Measurements from ENCODE around the gene PLD3. TPM values are rescaled to one million over a fixed set of nuclear protein-coding genes. Genes with fewer than 3 reads are reported as not detected.
"Not testable (repeated sequence)": the region's sequence is repeated elsewhere in the genome, so short reads cannot be mapped to it uniquely, and the experiment has no call there.

The PLD3 gene
- total and polyA plus RNA-seq, 8 donors, result 315 to 604 (median 351) TPM

GRCh38 chr19:40407714-40408597 lies 59.5 kb downstream of the PLD3 start:
- TF ChIP-seq CTCF (IDR thresholded peaks at IDR 0.05), result no peak
- Histone ChIP-seq H3K27me3 (no peaks in the 10 kb centered on the region), H3K36me3 (no peaks in the 10 kb centered on the region), H3K9me3 (no peaks in the 10 kb centered on the region), H3K27ac (peak overlapping the region in 1 of 2 donors; percentile 18), H3K4me3 (no peak overlapping the region), H3K4me1 (peaks cover 3 to 33% of the 10 kb centered on the region in 2 donors)
- DNase-seq (peak in 1 of 4 donors; percentile 81), ATAC-seq (no peak)
- intact Hi-C loops (cut with DNase I), result no loop called here

- ATAC-seq; H3K27ac ChIP-seq; H3K36me3 ChIP-seq; intact Hi-C loops (cut with DNase I); H3K9me3 ChIP-seq; DNase-seq; H3K27me3 ChIP-seq; H3K4me3 ChIP-seq: not testable (repeated sequence)
- H3K4me1 ChIP-seq, result peaks cover 0 to 27% of the 10 kb centered on the region in 2 donors
These were observed 60.1 kb downstream of the PLD3 start for GRCh38 chr19:40408598-40408925.

GRCh38 chr19:40410030-40410389 lies 61.5 kb downstream of the PLD3 start:
- DNase-seq (no peak), ATAC-seq (no peak)
- no peak overlapping the region for H3K27ac ChIP-seq
- no peaks in the 10 kb centered on the region for H3K27me3 ChIP-seq
- TF ChIP-seq CTCF (IDR thresholded peaks at IDR 0.05), result no peak
- H3K4me1 ChIP-seq, result peaks cover 0 to 26% of the 10 kb centered on the region in 2 donors
- no peaks in the 10 kb centered on the region for H3K36me3 ChIP-seq
- H3K9me3 ChIP-seq, result no peaks in the 10 kb centered on the region
- intact Hi-C loops (cut with DNase I), result no loop called here
- no peak overlapping the region for H3K4me3 ChIP-seq

GRCh38 chr19:40411125-40411842 lies 62.8 kb downstream of the PLD3 start:
- Histone ChIP-seq H3K27ac (peak overlapping the region; percentile 51 to 55), H3K36me3 (no peaks in the 10 kb centered on the region), H3K27me3 (no peaks in the 10 kb centered on the region), H3K4me1 (peaks cover 0 to 38% of the 10 kb centered on the region in 2 donors), H3K4me3 (peak overlapping the region in 1 of 2 donors; percentile 35), H3K9me3 (no peaks in the 10 kb centered on the region)
- intact Hi-C loops (cut with DNase I), result no loop called here
- no peak for TF ChIP-seq CTCF (IDR thresholded peaks at IDR 0.05)
- no peak for DNase-seq
- peak; percentile 66 for ATAC-seq

- Histone ChIP-seq H3K4me1 (peaks cover 0 to 45% of the 10 kb centered on the region in 2 donors), H3K27me3 (no peaks in the 10 kb centered on the region), H3K4me3 (peak overlapping the region in 1 of 2 donors; percentile 35), H3K36me3 (no peaks in the 10 kb centered on the region), H3K9me3 (no peaks in the 10 kb centered on the region), H3K27ac (peak overlapping the region; percentile 51 to 55)
- TF ChIP-seq CTCF (IDR thresholded peaks at IDR 0.05), result no peak
- ATAC-seq, result no peak
- no peak for DNase-seq
- intact Hi-C loops (cut with DNase I), result no loop called here
These were observed 63.5 kb downstream of the PLD3 start for GRCh38 chr19:40411958-40412499.

Data from left lung (tissue), 10 donors.